GM12878 (cell line): Measurements from ENCODE around the gene SMIM28. TPM values are rescaled to one million over a fixed set of nuclear protein-coding genes. Genes with fewer than 3 reads are reported as not detected.

Experiments
- ATAC-seq: fragments of 200-7000 bp; cut with Tn5 transposase; 3 replicates; pipeline ENCODE4 v1.9.1; 2020; ENCODE audit warnings: mild to moderate bottlenecking, moderate library complexity
- BruUV-seq: library from RNA; stranded (reverse); fragments of 400-500 nt; replicated peaks from 2 replicates; lab custom pipeline; 2021; lab: Mats Ljungman, UMichigan
- CTCF ChIA-PET: fragments of 300-600 bp; sonication (Branson Sonifier 250); formaldehyde crosslinking; extraction: SDS; loops from one replicate; lab custom pipeline; 2021; ENCODE audit warnings: inconsistent platforms; lab: Yijun Ruan, JAX
- POLR2A ChIA-PET: fragments of 350-600 bp; formaldehyde crosslinking; extraction: SDS; loops from one replicate; lab custom pipeline; 2021; ENCODE audit warnings: inconsistent platforms; lab: Charles Lee
- RAD21 ChIA-PET: fragments of 300-600 bp; sonication (Branson Sonifier 250); formaldehyde crosslinking; loops from one replicate; lab custom pipeline; 2023; ENCODE audit warnings: antibody characterized with exemption; ENCODE audit not compliant: unreplicated experiment; lab: Charles Lee
- SMC1A ChIA-PET: fragments of 300-600 bp; sonication (Branson Sonifier 250); formaldehyde crosslinking; loops from one replicate; lab custom pipeline; 2023; ENCODE audit not compliant: unreplicated experiment, uncharacterized antibody; lab: Charles Lee
- DNase-seq: peaks from one replicate; pipeline ENCODE4 v3.0.0-alpha.2; 2011; ENCODE audit warnings: low read depth, low spot score
- FAIRE-seq: peaks from 3 replicates; lab custom pipeline; 2011; peaks lifted over from hg19 to GRCh38; lab: Jason Lieb, UNC
- H2AFZ ChIP-seq: 2 replicates; pipeline ENCODE4 v1.6.0; 2011; ENCODE audit warnings: low read depth, low read length, control low read depth; ENCODE audit not compliant: control insufficient read depth
- H3K27ac ChIP-seq: 2 replicates; pipeline ENCODE4 v1.5.1; 2011; ENCODE audit warnings: control low read depth; ENCODE audit not compliant: control insufficient read depth, insufficient read depth
- H3K27me3 ChIP-seq, 2 experiments: replicated peaks in 1 of 2; 2 replicates each; pipeline versions ENCODE4 v1.6.0 to v1.6.1; 2011; ENCODE audit warnings: low read length in 1 of 2; ENCODE audit not compliant: control insufficient read depth in 2 of 2, insufficient read depth in 2 of 2
- H3K36me3 ChIP-seq, 2 experiments: 2 replicates each; pipeline ENCODE4 v1.5.1; 2011; ENCODE audit warnings: low read length in 1 of 2; ENCODE audit not compliant: control insufficient read depth in 2 of 2, insufficient read depth in 2 of 2
- H3K4me1 ChIP-seq: 2 replicates; pipeline ENCODE4 v1.6.1; 2011; ENCODE audit warnings: mild to moderate bottlenecking, low read length, moderate library complexity, mixed read lengths; ENCODE audit not compliant: control insufficient read depth, insufficient read depth
- H3K4me2 ChIP-seq: 2 replicates; pipeline ENCODE4 v1.6.0; 2011; ENCODE audit warnings: control low read depth; ENCODE audit not compliant: control insufficient read depth, insufficient read depth
- H3K4me3 ChIP-seq: fragments of 200-600 bp; sonication (generic); 2 replicates; pipeline ENCODE4 v1.5.1; 2016
- H3K79me2 ChIP-seq: 2 replicates; pipeline ENCODE4 v1.6.0; 2011; ENCODE audit warnings: low read length; ENCODE audit not compliant: control insufficient read depth, insufficient read depth
- H3K9ac ChIP-seq: 2 replicates; pipeline ENCODE4 v1.8.0; 2011; ENCODE audit warnings: low read length, control low read depth, mixed read lengths; ENCODE audit not compliant: control insufficient read depth, insufficient read depth
- H3K9me3 ChIP-seq: replicated peaks from 3 replicates; pipeline ENCODE4 v1.5.1; 2011; ENCODE audit warnings: mild to moderate bottlenecking, low read length; ENCODE audit not compliant: control insufficient read depth, insufficient read depth
- H4K20me1 ChIP-seq: 2 replicates; pipeline ENCODE4 v1.6.0; 2011; ENCODE audit not compliant: control insufficient read depth, insufficient read depth
- CHD2 ChIP-seq: IDR thresholded peaks from 2 replicates; pipeline ENCODE4 v1.6.1; 2011; ENCODE audit warnings: low read depth, low read length, improper control_type of control experiment, borderline replicate concordance
- HDAC2 ChIP-seq: fragments of 200-600 bp; sonication (generic); IDR thresholded peaks from 2 replicates; pipeline ENCODE4 v1.6.1; 2017
- REST ChIP-seq: IDR thresholded peaks from 2 replicates; pipeline ENCODE4 v1.6.1; 2012; ENCODE audit warnings: mild to moderate bottlenecking, low read depth, low read length
- WGBS: methylation state at CpG from one replicate; pipeline ENCODE4 v1.1.6; 2016; ENCODE audit warnings: low lambda C conversion rate; ENCODE audit not compliant: insufficient replicate concordance, insufficient coverage; ENCODE audit errors: missing lambda C conversion rate; 5-methylcytosine and 5-hydroxymethylcytosine counted together
- in situ Hi-C: fragments of 300-500 bp; cut with MboI; formaldehyde crosslinking; loops from 9 replicates; pipeline ENCODE4 v1.14.3; 2018; ENCODE audit warnings: mixed read lengths
- intact Hi-C: fragments of 100-400 bp; cut with micrococcal nuclease; formaldehyde crosslinking; loops from one replicate; pipeline ENCODE4 v1.14.2; 2022; ENCODE audit not compliant: unreplicated experiment
- polyA plus RNA-seq, 11 experiments: library from polyadenylated mRNA; depleted of rRNA in 4 of 11; unstranded in 6 of 11; stranded (reverse) in 5 of 11; fragments of >200 nt; fragmentation: Nextera tagmentation in 4 of 11; fragmentation: Illumina TruSeq in 1 of 11; extraction: Ambion mirVana in 4 of 11; extraction: Trizol in 1 of 11; gene quantifications; 1 replicate in 1 of 11; 2 replicates in 10 of 11; pipeline versions ENCODE4 v1.2.1 to v1.2.3, GENCODE V29; 2011 to 2016; ENCODE audit warnings: inconsistent platforms in 2 of 11, missing spikeins in 2 of 11, low read depth in 1 of 11
- total RNA-seq, 4 experiments: library from RNA; depleted of rRNA in 3 of 4; stranded (reverse); fragments of >200 nt in 3 of 4; fragmentation: Illumina TruSeq in 1 of 4; extraction: Trizol in 1 of 4; gene quantifications; 2 replicates each; pipeline versions ENCODE4 v1.2.1 to v1.2.3, GENCODE V29; 2013 to 2021

Gene SMIM28
- total and polyA plus RNA-seq, 10 of the 15 experiments (the other 5 are each of a cell fraction or from before 2014, with no cell fraction given) = not detected

GRCh38 chr6:138416206-138416605, 38.5 kb downstream of the SMIM28 start:
- Histone ChIP-seq H2AFZ (no peak overlapping the region), H4K20me1 (no peaks in the 10 kb centered on the region), H3K27ac (no peak overlapping the region), H3K27me3 (no peaks in the 10 kb centered on the region), H3K4me1 (peaks cover 4% of the 10 kb centered on the region; the same call in 1 of the 2 replicates), H3K4me2 (no peak overlapping the region), H3K36me3 (peaks cover 0 to 2% of the 10 kb centered on the region in 2 experiments; a peak in 1 of 4 replicates), H3K79me2 (no peaks in the 10 kb centered on the region), H3K9me3 (no peaks in the 10 kb centered on the region; the same call in 2 of the 3 replicates), H3K4me3 (no peak overlapping the region), H3K9ac (no peak overlapping the region)
- WGBS = 100% methylated on average over 4 of the region's 4 CpGs
- intact Hi-C loops = no loop called here
- ChIA-PET POLR2A (no interaction called here), RAD21 (interaction anchor here (0.8 to 1.2 kb wide), 2 partner anchors 10 to 93 kb away, joined by 3 read pairs; no protein-coding TSS in a partner anchor), SMC1A (no interaction called here), CTCF (interaction anchor here (0.6 to 2.2 kb wide), 6 partner anchors 9 to 93 kb away, joined by 3 to 5 read pairs (median 4); no protein-coding TSS in a partner anchor)
- FAIRE-seq = no peak
- BruUV-seq = no TSS peak
- no peak for DNase-seq
- ATAC-seq = no peak
- in situ Hi-C loops = no loop called here
- no peak for TF ChIP-seq CHD2
- TF ChIP-seq HDAC2 = no peak
- no peak for TF ChIP-seq REST
